UCSD-AML1 (cell line): ENCODE results near the gene TMEFF2.

ENCODE experiments used
- DNase-seq: peaks from one replicate; lab custom pipeline; 2025; ENCODE audit not compliant: unreplicated experiment; lab: John Stamatoyannopoulos, UW

The TMEFF2 gene, protein sequence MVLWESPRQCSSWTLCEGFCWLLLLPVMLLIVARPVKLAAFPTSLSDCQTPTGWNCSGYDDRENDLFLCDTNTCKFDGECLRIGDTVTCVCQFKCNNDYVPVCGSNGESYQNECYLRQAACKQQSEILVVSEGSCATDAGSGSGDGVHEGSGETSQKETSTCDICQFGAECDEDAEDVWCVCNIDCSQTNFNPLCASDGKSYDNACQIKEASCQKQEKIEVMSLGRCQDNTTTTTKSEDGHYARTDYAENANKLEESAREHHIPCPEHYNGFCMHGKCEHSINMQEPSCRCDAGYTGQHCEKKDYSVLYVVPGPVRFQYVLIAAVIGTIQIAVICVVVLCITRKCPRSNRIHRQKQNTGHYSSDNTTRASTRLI

DNA sequence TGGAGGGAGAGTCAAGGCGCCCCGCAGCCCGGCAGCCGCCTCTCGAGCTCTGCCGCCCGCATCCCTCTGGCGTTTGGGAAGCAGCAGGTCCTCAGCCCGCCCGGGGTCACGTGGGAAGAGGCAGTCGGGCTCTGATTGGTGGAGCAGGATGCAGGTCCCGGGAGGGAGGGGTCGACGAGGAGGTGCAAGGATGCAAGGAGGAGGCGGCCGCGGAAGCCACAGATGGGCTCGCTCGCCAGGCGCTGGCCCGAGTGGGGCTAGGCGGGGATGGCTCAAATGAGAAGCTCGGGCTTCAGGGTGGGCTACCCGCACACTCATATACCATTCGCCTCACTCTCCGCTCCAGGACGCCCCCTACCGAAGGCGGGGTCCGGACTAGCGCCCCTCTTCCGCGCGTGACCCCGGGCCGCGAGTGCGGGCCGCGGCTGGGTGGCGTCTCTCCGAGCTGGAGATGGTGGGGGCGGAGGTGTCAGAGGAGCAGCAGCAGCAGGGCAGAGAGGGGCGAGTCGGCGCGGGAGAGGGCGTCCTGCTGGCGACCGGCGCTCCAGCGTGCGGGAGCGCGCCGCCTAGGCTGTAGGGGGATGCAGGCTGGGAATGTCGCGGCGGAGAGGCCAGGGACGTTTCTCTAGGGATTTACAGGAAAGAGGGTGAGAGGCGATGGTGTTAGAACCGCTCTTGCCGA lies at the start of gene TMEFF2:
TMEFF2 (minus strand) TSS at position 68 of the 682 bp plus-strand sequence. CDS start 409 bp downstream, outside the sequence.
- peak; percentile 71 for DNase-seq

DNA sequence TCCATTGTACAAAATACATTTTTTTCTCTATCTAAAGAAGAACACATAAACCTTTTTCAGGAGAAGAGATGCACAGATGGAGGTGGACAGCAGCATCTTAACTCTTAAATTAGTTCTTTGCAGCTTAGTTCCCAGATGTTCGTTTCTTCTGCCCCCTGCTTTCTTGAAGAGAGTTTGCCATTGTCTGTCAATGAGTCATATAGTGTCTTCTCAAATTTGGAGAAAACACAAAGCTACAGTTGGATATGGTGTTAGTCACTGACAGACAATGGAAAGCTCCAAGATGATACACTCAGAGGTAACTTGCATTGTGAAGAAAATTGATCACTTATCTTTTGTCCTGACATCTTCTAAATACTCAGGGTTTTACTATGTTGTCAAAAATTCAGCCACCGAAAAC lies 48.8 kb upstream of the TMEFF2 start:
- no peak for DNase-seq

DNA sequence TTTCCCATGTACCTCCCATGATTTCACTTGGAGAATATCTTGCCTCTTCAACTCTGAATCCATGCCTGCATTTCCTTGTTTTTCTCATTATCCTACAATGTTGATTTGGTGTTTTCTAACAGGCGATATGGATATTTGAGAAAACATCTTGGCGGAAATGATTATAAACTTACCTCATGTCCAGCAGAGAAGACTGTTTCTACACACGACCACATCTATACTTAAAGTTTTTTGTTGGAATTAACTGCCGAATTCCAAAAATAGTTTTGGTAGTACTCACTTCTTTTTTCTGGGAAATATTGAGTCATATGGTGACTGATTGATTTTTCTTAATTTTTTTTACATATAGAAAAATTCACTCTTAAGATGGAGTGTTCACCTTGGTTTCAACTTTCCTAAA lies 41.4 kb upstream of the TMEFF2 start:
- no peak for DNase-seq

DNA sequence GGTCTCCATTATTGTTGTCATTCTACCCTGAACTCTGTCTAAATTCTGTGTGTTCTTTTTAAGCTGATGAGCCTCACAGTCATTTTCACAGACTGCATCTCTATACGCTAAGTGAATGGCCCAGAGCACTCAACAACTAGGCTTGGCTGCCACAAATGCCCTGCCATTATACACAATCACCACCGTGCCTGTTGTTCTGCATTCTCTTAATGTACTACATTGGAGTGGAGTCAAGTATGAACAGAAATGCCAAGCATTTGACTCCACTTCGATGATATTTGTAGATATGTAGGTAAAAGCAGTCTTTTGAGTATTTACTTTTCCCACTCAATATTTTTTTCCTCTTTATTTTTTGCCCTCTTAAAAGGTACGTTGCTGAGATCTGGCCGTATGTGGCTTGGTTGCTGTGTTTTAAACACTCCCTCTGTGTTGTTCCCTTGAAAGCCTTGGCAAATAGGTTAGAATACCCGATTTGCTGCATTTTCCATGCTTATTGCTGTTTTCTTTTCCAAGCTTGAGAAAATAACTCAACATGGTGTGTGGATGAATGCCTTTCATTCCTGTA lies 36.2 kb upstream of the TMEFF2 start:
- DNase-seq: no peak

DNA sequence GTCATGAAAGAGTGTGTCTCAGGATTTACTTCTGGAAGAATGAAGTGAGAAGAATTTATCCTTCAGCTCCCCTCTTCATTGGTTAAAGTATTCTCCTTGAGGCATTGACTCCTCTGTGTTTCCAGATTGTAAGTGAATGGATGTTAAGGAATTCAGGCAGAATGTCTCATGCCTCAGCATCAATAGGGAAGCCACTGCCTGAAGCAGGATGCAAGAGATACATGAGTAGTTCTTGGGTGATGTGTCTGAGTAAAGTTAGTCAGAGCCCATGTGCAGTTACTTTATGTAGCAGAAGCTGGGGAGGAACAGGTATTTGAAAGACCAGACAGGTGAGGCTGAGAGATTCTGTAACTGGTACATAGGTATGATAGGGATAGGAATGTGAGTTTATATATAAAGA lies 34.0 kb upstream of the TMEFF2 start:
- no peak for DNase-seq

DNA sequence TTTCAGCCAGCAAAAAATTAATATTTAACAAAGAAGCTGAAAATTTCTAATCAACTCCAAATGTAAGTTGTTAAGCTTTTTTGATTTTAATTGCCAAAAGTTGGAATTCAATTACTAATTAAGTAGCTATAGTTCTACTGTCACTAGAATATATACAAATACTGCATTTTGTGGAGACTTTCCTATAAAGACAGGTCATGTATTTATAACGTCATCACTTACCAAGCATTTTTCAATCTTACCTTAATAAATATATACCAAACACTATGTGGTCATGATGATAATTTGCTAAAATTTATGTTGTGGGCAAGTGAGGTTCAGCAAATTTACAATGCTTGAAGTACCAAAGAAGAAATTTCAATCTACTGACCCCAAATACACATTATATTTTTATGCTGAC lies 24.2 kb upstream of the TMEFF2 start:
- DNase-seq: no peak

DNA sequence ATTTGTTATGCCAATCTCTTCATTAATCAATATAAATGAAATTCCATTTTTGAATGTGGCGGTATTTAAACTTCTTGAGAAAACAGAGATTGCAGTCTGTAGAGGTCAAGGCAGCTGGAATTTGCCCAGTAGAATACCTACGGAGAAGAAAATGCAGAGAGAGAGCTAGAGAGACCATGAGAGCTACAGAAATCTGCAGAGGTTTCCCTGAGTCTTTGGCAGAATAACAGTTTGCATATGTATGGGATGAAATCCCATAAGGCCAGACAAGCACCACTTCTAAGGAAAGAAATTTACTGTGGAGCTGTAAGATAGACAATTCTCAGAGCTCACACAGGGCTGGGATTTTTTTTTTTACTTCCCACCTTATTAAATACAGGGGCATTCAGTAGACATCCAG lies 23.6 kb upstream of the TMEFF2 start:
- DNase-seq: no peak

DNA sequence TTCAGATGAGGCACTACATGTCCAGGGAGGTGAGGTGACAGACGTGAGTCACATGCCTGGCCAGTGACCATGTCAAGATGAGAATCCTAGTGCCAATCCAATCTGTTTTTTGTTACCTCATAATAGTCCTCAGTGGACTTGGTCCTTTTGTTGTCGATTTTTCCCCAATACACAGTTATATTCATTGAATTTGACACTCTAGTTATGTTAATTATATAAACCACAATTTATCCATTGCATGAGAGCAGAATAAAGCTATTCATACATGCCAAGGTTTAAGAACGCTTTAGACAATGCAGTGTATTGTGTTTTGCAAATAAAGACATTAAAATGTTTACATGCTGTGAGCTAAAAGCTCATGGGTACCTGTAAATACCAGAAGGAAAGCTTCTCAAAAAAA lies 21.6 kb upstream of the TMEFF2 start:
- no peak for DNase-seq

DNA sequence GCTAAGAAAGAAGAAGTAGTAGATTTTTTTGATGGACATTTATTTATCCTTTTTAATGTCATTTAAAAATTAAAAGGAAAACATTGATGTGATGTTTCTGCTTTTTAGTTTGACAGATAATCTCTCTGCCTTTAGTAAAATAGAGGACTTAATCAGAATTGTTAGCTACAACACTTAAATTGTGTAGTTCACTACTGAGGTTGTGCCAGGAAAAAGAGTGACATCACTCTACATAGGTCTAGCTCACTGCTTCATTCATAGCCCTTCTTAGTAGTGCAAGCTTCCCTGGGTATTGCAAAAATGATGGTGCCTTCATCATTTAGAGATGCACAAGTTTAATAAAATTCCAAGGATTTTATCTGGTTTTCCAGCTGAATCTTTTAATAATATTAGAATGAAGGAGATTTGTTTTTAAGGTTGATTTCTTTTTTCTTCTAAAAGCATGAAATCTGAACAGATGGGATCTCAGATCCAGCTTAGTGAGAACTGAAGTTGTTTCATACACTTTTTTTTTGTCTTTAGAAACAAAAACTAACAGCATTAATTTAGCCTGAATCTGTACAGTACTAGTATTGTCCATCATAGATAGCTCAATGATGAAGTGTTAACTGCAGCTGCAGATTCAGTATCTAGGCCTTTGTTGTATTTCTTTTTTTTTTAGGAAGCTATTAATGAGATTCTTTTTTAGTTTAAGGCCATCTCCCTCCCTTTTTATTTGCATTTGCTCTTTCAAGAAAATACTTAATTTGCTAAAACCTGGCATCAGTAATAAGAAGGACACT lies 20.6 kb upstream of the TMEFF2 start:
- no peak for DNase-seq

DNA sequence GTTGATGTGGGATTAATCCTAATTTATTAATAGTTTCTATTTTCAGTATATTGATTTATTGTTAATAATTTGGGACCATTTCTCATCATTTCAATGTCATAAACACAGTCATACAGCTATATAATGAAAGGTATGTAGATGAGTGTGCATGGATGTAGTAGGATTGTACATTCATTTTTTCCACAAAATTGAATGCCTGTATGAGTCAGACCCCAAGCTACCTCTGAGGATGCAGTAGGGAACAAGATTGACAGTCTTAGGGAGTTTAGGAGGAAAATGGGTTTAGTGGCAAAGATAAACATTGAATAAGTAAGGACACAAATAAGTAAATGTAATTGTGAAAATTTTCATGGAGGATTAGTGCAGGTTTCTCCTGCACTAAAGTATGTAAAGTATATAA lies 14.1 kb upstream of the TMEFF2 start:
- no peak for DNase-seq

DNA sequence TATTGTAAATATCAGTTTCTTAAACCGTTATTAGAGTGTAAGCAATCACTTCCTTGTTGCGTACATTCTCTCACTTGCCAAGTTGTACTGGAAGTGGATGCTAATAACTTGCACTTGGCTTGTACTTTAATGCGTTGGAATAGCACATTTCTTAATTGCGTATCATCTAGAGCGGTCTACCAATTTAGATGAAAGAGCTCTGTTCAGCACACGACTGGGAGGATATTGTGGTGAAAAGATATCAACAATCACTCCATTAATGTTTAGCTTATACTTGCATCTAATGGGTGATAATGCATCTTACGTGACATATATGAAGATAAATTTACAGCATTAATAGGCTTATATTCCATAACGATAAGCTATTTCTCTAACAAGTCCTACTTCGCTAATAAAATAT lies 11.7 kb upstream of the TMEFF2 start:
- no peak for DNase-seq

DNA sequence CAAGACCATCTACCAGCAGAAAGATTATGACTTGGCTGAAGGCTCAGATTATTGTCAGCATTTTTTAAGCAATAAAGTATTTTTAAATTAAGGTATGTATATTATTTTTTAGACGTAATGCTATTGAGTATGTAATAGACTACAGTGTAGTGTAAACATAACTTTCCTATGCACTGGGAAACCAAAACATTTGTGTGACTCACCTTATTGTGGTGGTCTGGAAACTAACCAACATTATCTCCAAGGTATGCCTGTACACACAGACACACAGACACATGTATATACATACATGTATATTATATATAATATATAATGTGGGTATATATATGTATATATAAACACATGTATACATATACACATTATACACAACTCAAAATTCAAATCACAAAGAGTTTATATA lies 9.1 kb upstream of the TMEFF2 start:
- no peak for DNase-seq

DNA sequence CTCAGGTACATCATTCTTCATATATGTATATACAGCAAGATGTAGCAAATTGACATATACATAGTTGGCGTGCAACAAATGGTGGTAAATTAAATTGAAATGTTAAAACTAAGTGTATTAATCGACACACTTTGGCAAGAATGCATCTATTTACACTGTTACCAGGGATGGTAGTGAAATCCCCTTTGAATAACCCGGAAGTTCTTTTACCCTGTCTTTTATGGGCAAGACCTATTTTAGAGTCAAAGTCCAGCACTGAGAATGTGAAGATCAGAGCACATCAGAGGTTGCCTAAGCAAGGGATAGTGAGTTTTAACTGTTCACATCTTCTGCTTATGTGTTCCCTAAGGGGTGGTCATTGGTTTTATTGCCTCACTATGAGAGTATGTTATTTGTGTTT lies 7.6 kb upstream of the TMEFF2 start:
- DNase-seq: no peak

DNA sequence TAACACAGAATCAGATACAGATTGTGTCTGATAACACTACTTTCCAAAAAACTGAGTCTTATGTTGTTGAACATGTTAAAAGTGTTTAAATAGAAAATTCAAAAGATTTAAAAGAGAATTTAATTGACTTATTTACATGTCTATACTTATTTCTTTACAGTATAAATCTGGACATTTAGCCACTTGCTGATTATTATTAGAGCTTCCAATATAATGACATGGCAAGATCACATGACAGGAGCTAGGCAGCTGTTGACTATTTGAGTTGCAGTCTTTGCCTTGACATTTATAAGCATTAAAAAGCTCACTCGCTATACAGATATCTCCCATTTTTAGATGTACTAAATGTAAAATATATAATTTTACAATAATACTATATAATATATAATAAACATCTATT lies 6.4 kb upstream of the TMEFF2 start:
- DNase-seq: no peak

DNA sequence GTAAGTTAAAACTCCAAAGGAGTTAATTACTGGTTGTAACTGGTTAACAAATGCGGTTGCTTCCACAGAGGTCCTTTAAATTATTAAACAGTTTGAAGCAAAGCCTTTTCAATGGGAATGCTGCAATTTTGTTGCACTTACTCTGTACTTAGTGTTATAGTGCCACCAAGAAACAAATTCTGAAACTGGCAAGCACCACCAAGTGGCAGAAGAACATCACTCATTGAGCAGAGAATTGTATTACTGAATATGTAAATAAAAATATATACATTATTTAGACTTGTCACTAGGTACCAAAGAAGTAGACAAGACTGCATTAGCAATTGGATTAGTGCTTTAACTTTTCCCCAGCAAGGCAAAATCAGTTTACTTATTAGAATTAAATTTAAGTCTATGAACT lies 2.6 kb upstream of the TMEFF2 start:
- DNase-seq: no peak

DNA sequence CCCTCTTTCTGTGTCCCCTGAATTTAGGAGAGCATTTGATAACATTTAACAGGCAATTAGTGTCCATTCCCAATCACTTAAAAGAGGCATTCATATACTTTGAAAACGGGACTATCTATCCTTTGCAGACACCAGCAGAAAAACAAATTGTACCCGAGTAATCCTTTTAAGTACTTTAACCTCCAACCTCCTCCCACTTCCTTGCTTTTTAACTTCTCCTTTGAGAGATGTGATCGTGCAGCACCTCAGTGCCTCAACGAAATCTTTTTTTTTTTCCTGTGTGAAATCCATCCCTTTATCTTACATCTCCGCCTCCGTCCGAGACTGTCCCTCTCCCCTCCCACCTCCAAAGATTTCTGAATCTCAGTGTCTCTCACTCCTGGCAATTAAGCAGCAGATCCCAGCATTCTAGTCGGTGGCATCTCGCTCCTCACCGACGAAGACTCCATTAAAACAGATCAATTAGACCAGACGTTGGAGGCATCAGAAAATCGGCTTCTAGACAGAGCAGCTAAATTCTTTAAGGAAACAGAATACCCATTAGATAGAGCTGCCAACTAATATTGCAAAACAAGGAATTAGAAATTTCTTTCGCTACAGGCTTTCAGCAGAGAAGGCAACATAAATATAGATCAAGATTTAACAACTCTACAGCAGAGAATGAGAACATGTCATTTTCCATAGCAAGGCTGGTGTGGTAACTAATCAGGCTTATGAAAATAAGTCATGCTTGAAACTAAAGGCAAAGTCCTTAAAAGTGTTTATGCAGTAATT lies 1.9 kb upstream of the TMEFF2 start:
- DNase-seq: no peak

DNA sequence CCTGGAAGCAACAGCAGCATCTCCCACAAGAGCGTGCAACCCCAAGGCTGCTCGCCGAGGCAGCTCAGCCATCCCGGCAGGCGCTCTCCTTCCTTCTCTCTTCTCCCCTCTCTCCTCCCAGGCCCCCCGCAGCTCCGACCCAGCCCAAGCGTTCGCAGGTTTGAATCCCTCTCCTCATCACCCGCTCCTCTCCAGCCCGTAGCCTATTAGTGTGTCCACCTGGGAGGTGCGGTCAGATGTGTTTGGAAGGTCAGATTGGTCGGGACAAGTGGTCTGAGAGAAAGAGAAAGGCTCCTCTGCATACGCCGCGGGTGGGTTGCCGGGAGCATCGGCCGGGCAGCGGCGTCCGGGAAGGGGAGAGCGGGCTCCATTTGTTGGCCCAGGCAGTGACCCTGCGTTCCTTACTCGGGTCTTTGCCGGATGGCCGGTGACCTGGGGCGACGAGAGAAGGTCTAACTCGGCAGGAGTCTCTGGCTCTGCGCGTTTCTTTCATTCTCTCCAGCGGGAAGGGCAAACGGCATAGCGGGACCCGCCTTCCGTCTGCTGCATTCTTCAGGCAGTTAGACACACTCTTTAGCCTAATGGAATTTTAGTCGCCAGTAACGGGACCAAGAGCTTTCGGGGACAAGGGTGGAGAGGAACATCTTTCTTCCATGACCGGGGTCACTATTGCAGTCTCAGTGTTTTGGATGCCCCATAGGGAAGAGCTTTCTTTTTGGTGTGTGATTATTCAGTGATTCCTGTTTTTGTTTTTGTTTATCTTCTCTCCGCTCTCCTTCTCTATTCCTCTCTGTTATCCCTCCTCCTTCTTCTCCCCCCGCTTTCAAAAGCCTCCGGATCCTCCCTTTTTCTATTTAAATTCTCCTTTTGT lies 1.1 kb upstream of the TMEFF2 start:
- no peak for DNase-seq

DNA sequence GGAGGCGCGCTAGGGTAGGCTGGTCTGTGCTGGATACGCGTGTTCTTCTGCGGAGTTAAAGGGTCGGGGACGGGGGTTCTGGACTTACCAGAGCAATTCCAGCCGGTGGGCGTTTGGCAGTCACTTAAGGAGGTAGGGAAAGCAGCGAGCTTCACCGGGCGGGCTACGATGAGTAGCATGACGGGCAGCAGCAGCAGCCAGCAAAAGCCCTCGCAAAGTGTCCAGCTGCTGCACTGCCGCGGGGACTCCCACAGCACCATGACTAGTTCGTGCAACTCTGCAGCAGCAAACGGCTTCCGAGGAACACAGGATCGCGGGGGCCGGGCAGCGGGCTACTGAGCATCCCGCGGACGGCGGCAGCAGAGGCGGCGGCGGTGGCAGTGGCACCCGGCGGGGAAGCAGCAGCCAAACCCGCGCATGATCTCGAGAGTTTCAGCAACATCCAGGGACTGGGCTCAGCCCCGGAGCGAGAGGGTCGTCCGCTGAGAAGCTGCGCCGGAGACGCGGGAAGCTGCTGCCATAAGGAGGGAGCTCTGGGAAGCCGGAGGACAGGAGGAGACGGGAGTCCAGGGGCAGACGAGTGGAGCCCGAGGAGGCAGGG lies 368 bp downstream of the TMEFF2 start:
- DNase-seq: peak; percentile 46

DNA sequence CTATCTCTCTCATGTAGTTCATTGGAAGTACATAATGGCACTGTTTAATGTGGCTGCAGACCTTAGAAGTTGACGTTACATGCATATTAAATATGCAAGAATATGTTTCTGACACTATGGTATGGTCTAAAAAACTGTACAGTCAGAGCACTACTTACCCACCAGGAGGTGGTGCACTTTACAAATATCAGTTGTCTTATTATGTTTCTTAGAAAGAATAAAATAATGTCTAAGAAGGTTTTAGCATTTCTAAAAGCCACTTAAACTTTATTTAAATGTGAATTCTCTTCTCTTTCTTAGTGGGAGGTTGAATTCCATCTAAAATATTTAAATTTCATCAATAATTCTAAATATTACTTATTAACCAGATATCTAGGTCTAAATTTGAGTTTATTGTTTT lies 4.3 kb downstream of the TMEFF2 start:
- DNase-seq: no peak

DNA sequence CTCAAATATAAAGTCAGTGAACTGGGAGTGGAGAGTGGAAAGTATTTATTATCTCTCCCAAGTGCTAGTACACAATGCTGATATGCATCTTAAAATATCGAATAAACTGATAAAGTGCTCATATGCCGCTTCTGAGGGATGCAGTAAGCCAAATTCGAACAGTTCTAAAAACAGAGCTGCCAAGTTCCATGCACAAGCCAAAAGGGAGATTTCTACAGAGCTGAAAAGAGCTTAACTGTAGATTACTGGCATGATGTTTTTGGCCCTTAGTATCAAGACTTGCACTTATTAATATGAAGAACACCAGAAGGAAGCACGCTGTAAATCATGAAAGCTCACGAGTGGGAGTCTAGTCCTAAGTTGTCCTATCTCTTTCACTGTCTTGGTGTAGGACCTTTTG lies 7.9 kb downstream of the TMEFF2 start:
- DNase-seq: no peak
